Subcutaneous preadipocyte (primary cell): Measurements from ENCODE around the gene FOXJ3. TPM values are rescaled to one million over a fixed set of nuclear protein-coding genes. Genes with fewer than 3 reads are reported as not detected.

Experiments
- total RNA-seq: library from RNA; depleted of rRNA; stranded (reverse); fragments of >200 nt; gene quantifications from 2 replicates; pipeline ENCODE4 v1.2.3, GENCODE V29; 2012

Gene FOXJ3
- 26.5 and 33.8 TPM in 2 replicates for total RNA-seq

GRCh38 chr1:42335050-42335808 is at the start of gene FOXJ3:
FOXJ3 (minus strand) TSS chr1:42335235; CDS start chr1:42311093, 24,142 bp downstream.

DNA sequence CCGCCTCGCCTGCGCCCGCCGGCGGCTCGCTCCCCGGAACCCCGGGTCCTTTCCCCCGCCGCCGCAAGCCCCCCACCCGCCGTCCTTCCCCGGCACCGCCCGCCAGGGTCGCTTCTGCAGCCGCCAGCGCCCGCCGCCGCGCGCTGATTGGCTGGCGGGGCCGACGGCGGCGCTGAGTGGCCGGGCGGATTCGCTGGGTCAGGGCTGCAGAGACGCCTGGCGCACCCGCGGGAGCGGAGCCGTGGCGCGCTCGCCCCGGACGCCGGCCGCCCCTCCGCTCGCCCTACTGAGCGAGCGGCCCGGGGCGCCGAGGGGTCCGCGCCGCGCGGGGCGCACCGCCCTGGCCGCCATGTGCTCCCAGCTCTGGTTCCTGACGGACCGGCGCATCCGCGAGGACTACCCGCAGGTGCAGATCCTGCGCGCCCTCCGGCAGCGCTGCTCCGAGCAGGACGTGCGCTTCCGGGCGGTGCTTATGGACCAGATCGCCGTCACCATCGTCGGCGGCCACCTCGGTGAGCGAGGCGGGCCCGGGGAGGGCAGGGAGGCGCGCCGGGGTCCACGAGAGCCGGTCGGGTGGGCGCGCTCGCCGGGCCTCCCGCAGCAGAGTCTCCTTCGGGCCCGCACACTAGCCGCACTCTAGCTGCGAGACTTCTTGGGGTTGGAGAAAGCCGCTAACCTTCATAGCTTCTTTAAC is 45.7 kb upstream of the FOXJ3 start, which contains the start of gene RIMKLA:
TSS of gene RIMKLA (plus strand) at position 207 of the 694 bp plus-strand sequence. CDS start at position 350, 143 bp downstream.

GRCh38 chr1:42164551-42165420 is 170.2 kb downstream of the FOXJ3 start, which contains the start of gene GUCA2A:
GUCA2A (minus strand) TSS chr1:42164745; CDS start chr1:42164712, 33 bp downstream.

DNA sequence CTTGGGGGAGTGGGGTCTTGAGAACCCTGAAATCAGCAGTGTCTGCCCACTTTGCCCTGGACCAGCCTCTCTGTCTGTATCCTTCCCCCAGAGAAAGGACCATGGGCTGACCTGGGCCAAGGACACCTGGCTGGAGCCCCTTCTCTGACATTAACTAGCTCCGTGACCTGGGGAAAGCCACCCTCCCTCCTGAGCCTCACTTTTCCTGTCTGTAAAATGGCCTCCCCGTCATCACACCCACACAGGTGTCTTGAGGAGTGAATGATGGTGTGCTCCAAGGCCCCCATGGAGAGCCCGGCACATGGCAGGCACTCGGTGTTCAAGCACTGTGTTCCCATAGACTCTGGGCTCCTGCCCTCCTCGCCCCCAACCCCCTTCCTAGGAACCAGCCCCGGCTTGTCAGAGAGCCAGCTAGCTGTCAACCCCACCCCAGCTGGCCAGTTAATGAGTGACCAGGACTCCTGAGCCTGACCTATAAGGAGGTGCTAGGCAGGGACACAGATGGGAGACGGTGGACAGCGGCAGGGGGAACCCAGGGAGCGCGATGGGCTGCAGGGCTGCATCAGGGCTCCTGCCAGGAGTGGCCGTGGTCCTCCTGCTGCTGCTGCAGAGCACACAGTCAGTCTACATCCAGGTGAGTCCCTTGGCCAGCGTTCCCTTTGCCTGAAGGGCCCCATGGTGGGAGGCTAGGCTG is 182.0 kb downstream of the FOXJ3 start, which contains the start of gene GUCA2B:
TSS of gene GUCA2B (plus strand) at position 504 of the 694 bp plus-strand sequence. CDS start at position 545, 41 bp downstream.

Other genes starting within 250 kb of the FOXJ3 start
- not detected in 2 replicates for gene GUCA2B, start 181.8 kb downstream of the FOXJ3 start, total RNA-seq
- not detected in 2 replicates for gene GUCA2A, start 170.5 kb downstream of the FOXJ3 start, total RNA-seq
- gene RIMKLA, start 45.6 kb upstream of the FOXJ3 start, total RNA-seq, result not detected in 2 replicates
- gene ZMYND12, start 120.8 kb upstream of the FOXJ3 start, total RNA-seq, result 0.39 and 0.73 TPM in 2 replicates
- gene PPCS, start 121.3 kb upstream of the FOXJ3 start, total RNA-seq, result 35.0 and 43.4 TPM in 2 replicates
- 1.4 and 1.5 TPM in 2 replicates for gene CCDC30, start 128.1 kb upstream of the FOXJ3 start, total RNA-seq